DOHH2 (cell line): ENCODE data around the gene RNF213.

Experiments used
- EZH2phosphoT487 ChIP-seq: fragments of 200-600 bp; sonication (generic); IDR thresholded peaks from 2 replicates; pipeline ENCODE4 v1.6.1; 2017; ENCODE audit warnings: borderline replicate concordance, mild to moderate bottlenecking, antibody characterized with exemption, low read length, moderate library complexity, mixed read lengths
- TF ChIP-seq, protein P1 (sequence below): fragments of 200-600 bp; sonication (generic); IDR thresholded peaks from one replicate; pipeline ENCODE4 v1.5.1; 2014; ENCODE audit warnings: antibody characterized with exemption, mild to moderate bottlenecking, low read depth, low read length; ENCODE audit not compliant: poor library complexity, severe bottlenecking

DNA sequence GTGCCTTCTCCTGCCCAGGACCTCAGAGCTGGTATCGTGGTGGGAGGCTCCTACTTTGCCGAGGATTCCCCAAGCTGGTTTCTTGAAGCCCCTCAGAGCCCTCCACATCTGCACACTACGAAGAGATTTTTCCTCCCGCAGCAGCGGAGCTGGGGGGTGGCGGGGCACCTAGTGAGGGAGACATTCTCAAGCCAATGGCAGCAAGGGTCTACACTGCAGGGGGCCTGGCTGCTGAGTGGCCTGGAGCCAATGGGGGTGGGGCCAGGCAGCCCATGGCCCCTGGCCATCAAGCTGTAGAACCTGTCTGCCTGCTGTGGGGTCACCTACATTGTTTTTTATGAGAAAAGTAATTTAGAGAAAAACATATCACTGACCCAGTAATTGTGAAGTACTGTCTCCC lies 35.4 kb upstream of the RNF213 start:
- TF ChIP-seq, protein P1, sequence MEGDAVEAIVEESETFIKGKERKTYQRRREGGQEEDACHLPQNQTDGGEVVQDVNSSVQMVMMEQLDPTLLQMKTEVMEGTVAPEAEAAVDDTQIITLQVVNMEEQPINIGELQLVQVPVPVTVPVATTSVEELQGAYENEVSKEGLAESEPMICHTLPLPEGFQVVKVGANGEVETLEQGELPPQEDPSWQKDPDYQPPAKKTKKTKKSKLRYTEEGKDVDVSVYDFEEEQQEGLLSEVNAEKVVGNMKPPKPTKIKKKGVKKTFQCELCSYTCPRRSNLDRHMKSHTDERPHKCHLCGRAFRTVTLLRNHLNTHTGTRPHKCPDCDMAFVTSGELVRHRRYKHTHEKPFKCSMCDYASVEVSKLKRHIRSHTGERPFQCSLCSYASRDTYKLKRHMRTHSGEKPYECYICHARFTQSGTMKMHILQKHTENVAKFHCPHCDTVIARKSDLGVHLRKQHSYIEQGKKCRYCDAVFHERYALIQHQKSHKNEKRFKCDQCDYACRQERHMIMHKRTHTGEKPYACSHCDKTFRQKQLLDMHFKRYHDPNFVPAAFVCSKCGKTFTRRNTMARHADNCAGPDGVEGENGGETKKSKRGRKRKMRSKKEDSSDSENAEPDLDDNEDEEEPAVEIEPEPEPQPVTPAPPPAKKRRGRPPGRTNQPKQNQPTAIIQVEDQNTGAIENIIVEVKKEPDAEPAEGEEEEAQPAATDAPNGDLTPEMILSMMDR, result no peak
- no peak for TF ChIP-seq EZH2phosphoT487
